Calu3 (cell line): Measurements from ENCODE around the gene ECHDC3. TPM values are rescaled to one million over a fixed set of nuclear protein-coding genes. Genes with fewer than 3 reads are reported as not detected.

Experiments
- BruUV-seq: library from RNA; stranded (reverse); fragments of 400-500 nt; replicated peaks from 2 replicates; lab custom pipeline; 2021; lab: Mats Ljungman, UMichigan
- CTCF ChIA-PET: fragments of 300-600 bp; sonication (Branson Sonifier 250); formaldehyde crosslinking; loops from one replicate; lab custom pipeline; 2022; ENCODE audit warnings: antibody characterized with exemption; lab: Charles Lee
- DNase-seq: peaks from one replicate; pipeline ENCODE4 v3.0.0; 2022
- H3K27ac Mint-ChIP-seq: one replicate; pipeline ENCODE4 v1.8.0; 2022; ENCODE audit warnings: mixed read lengths; ENCODE audit not compliant: unreplicated experiment
- H3K27me3 Mint-ChIP-seq: one replicate; pipeline ENCODE4 v1.8.0; 2022; ENCODE audit warnings: mixed read lengths; ENCODE audit not compliant: unreplicated experiment
- H3K36me3 Mint-ChIP-seq: one replicate; pipeline ENCODE4 v1.8.0; 2022; ENCODE audit warnings: mild to moderate bottlenecking, moderate library complexity, mixed read lengths; ENCODE audit not compliant: insufficient read depth, unreplicated experiment
- H3K4me1 Mint-ChIP-seq: one replicate; pipeline ENCODE4 v1.8.0; 2022; ENCODE audit warnings: mild to moderate bottlenecking, low read depth, mixed read lengths; ENCODE audit not compliant: unreplicated experiment
- H3K4me3 Mint-ChIP-seq: one replicate; pipeline ENCODE4 v1.8.0; 2022; ENCODE audit warnings: mild to moderate bottlenecking, low read depth, moderate library complexity, mixed read lengths; ENCODE audit not compliant: unreplicated experiment
- H3K9me3 Mint-ChIP-seq: one replicate; pipeline ENCODE4 v1.8.0; 2022; ENCODE audit warnings: low read depth, mixed read lengths; ENCODE audit not compliant: unreplicated experiment
- intact Hi-C: fragments of 100-400 bp; cut with micrococcal nuclease; formaldehyde crosslinking; loops from one replicate; pipeline ENCODE4 v1.10.0; 2022; ENCODE audit not compliant: unreplicated experiment
- total RNA-seq: library from RNA; stranded (reverse); gene quantifications from 2 replicates; pipeline ENCODE4 v1.2.3, GENCODE V29; 2022
- TF ChIP-seq, protein P1 (sequence below): fragments of 200-600 bp; IDR thresholded peaks from one replicate; pipeline ENCODE4 v1.8.0; 2022; ENCODE audit warnings: antibody characterized with exemption; ENCODE audit not compliant: unreplicated experiment

ECHDC3 gene
- total RNA-seq, 1 experiment from 2014 or later, result 24.7 TPM

GRCh38 chr10:11748866-11749265, 6.7 kb downstream of the ECHDC3 start:
- no peak for DNase-seq
- Mint-ChIP-seq H3K36me3 (peaks cover 9% of the 10 kb centered on the region), H3K27ac (no peak overlapping the region), H3K4me3 (no peak overlapping the region), H3K27me3 (no peaks in the 10 kb centered on the region), H3K9me3 (peaks cover 5% of the 10 kb centered on the region), H3K4me1 (peaks cover 13% of the 10 kb centered on the region)
- TF ChIP-seq, protein P1, sequence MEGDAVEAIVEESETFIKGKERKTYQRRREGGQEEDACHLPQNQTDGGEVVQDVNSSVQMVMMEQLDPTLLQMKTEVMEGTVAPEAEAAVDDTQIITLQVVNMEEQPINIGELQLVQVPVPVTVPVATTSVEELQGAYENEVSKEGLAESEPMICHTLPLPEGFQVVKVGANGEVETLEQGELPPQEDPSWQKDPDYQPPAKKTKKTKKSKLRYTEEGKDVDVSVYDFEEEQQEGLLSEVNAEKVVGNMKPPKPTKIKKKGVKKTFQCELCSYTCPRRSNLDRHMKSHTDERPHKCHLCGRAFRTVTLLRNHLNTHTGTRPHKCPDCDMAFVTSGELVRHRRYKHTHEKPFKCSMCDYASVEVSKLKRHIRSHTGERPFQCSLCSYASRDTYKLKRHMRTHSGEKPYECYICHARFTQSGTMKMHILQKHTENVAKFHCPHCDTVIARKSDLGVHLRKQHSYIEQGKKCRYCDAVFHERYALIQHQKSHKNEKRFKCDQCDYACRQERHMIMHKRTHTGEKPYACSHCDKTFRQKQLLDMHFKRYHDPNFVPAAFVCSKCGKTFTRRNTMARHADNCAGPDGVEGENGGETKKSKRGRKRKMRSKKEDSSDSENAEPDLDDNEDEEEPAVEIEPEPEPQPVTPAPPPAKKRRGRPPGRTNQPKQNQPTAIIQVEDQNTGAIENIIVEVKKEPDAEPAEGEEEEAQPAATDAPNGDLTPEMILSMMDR, result no peak
- CTCF ChIA-PET, result no interaction called here
- intact Hi-C loops, result no loop called here
- no TSS peak for BruUV-seq

DNA sequence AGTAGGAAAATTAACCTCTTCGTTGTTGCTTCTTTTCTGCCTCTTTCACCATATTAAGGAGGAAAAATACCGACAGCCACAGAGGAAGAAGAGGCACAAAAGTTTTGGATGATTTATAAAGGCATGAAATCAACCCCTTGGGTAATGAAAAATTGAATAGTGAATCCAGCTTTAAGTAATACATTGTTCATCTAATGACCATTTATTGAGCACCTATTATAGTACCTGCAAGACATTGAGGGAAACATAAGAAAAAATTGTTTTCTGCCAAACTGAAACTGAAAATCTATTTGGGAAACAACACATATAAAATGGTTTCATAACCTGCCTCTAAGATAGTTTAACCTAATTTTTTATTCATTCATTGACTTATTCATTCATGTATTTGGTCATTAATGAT, 8.2 kb downstream of the ECHDC3 start:
- H3K9me3 Mint-ChIP-seq, result no peaks in the 10 kb centered on the region
- H3K36me3 Mint-ChIP-seq, result peaks cover 4% of the 10 kb centered on the region
- no peak overlapping the region for H3K27ac Mint-ChIP-seq
- DNase-seq, result no peak
- TF ChIP-seq, protein P1, result no peak
- intact Hi-C loops, result no loop called here
- CTCF ChIA-PET, result no interaction called here
- H3K4me1 Mint-ChIP-seq, result no peaks in the 10 kb centered on the region
- no peak overlapping the region for H3K4me3 Mint-ChIP-seq
- BruUV-seq, result no TSS peak
- H3K27me3 Mint-ChIP-seq, result no peaks in the 10 kb centered on the region

- Mint-ChIP-seq H3K9me3 (no peaks in the 10 kb centered on the region), H3K36me3 (peaks cover 10% of the 10 kb centered on the region), H3K4me3 (no peak overlapping the region), H3K27me3 (no peaks in the 10 kb centered on the region), H3K4me1 (no peaks in the 10 kb centered on the region), H3K27ac (no peak overlapping the region)
- BruUV-seq, result no TSS peak
- intact Hi-C loops, result no loop called here
- TF ChIP-seq, protein P1, result no peak
- DNase-seq, result no peak
- CTCF ChIA-PET, result no interaction called here
Measured at GRCh38 chr10:11754173-11754572, 12.0 kb downstream of the ECHDC3 start.

DNA sequence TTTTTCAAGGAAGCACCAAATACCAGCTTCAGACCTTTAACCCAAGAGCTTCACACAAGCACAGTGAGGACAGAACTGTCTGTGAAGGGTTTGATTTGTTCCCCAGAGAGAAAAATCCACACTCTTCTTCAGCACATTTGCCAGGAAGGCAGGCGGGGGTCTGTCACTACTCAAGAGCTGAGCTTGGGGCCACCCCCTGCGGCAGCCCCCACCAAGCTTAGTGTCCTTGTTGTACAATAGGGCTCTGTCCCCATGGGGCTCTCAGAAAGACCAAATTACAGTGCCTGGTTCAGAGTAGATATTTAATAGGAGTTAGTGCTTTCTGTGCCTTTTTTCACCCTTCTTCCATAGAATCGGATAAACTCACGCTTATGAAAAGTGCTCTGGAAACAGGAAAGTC, 12.4 kb downstream of the ECHDC3 start:
- no TSS peak for BruUV-seq
- Mint-ChIP-seq H3K27me3 (no peaks in the 10 kb centered on the region), H3K4me1 (no peaks in the 10 kb centered on the region), H3K27ac (no peak overlapping the region), H3K4me3 (no peak overlapping the region), H3K36me3 (peaks cover 10% of the 10 kb centered on the region), H3K9me3 (no peaks in the 10 kb centered on the region)
- DNase-seq, result no peak
- TF ChIP-seq, protein P1, result no peak
- intact Hi-C loops, result no loop called here
- CTCF ChIA-PET, result no interaction called here
